ENCODE results near the gene FAM234B. TPM values are rescaled to one million over a fixed set of nuclear protein-coding genes. Genes with fewer than 3 reads are reported as not detected.

The FAM234B gene
- total RNA-seq, 2 experiments from 2014 or later = 10.0 to 10.7 TPM

DNA sequence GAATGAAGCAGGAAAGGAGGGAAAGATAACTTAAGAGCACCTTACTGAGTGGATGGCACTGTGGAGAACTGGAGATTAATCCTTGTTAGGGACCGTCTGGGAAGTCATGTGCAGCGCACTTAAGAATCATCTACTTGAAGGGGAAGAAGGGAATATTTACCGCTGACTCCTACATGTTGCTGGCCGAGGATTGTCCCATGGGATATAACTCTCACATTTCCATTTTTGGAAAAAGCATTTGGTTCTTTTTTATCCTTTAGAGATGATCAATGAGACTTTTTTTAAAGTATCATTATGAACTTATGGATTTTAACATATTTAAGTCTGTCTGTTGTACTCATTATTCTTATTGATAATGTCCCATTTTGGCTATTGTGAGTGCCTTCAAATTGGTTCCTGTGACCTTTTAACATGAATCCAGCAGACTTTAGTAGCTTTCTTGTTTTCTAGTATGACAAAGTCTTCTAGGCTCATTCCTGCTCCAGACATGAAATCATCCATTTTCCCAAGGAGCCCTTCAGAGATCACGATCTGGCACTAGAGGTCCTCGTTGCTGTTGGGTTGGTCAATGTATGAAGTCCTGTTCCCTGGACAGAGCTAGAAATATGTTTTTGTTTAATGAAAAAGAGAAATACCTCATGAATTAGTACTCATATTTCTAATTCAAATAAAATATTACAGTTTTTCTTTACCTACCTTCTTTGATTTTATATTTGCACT, 20.2 kb upstream of the FAM234B start:
- ATAC-seq = no peak
- TF ChIP-seq, protein P1, sequence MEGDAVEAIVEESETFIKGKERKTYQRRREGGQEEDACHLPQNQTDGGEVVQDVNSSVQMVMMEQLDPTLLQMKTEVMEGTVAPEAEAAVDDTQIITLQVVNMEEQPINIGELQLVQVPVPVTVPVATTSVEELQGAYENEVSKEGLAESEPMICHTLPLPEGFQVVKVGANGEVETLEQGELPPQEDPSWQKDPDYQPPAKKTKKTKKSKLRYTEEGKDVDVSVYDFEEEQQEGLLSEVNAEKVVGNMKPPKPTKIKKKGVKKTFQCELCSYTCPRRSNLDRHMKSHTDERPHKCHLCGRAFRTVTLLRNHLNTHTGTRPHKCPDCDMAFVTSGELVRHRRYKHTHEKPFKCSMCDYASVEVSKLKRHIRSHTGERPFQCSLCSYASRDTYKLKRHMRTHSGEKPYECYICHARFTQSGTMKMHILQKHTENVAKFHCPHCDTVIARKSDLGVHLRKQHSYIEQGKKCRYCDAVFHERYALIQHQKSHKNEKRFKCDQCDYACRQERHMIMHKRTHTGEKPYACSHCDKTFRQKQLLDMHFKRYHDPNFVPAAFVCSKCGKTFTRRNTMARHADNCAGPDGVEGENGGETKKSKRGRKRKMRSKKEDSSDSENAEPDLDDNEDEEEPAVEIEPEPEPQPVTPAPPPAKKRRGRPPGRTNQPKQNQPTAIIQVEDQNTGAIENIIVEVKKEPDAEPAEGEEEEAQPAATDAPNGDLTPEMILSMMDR (IDR thresholded peaks at IDR 0.05) = no peak
- H3K27me3 Mint-ChIP-seq = peaks cover 4% of the 10 kb centered on the region
- no peaks in the 10 kb centered on the region for H3K9me3 Mint-ChIP-seq
- no peak overlapping the region for H3K27ac Mint-ChIP-seq
- H3K36me3 Mint-ChIP-seq (ENCODE audit: low read depth) = no peaks in the 10 kb centered on the region
- H3K4me1 Mint-ChIP-seq (ENCODE audit: low read depth) = no peaks in the 10 kb centered on the region
- DNase-seq = no peak
- H3K4me3 Mint-ChIP-seq = no peak overlapping the region
- ChIA-PET POLR2A (interaction anchor here (0.7 kb wide), 1 partner anchor 1394 kb away, joined by 3 read pairs; no protein-coding TSS in a partner anchor), CTCF (no interaction called here)
- intact Hi-C loops (cut with micrococcal nuclease) = no loop called here

DNA sequence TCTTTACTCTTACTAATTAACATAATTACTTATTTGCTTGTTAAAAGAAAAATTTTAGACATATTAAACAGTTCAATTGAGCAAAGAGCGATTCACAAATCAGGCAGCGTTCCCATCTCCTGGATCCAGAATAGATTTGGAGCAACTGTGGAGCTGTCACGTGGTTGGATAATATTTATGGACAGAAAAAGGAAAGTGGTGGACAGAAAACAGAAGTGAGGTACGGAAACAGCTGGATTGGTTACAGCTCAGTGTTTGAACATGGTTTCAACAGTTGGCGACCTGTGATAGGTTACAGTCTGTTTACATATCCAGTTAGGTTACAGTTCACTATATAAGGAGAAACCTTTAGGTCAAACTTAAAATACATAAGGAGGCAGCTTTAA, 19.7 kb upstream of the FAM234B start:
- CTCF ChIA-PET = no interaction called here
- TF ChIP-seq, protein P1 (IDR thresholded peaks at IDR 0.05) = no peak
- no peak for DNase-seq
- no peaks in the 10 kb centered on the region for H3K4me1 Mint-ChIP-seq (ENCODE audit: low read depth)
- no peak overlapping the region for H3K27ac Mint-ChIP-seq
- ATAC-seq = no peak
- no peaks in the 10 kb centered on the region for H3K36me3 Mint-ChIP-seq (ENCODE audit: low read depth)
- no peaks in the 10 kb centered on the region for H3K9me3 Mint-ChIP-seq
- peaks cover 4% of the 10 kb centered on the region for H3K27me3 Mint-ChIP-seq
- H3K4me3 Mint-ChIP-seq = no peak overlapping the region
- POLR2A ChIA-PET = interaction anchor here (0.7 kb wide), 1 partner anchor 1394 kb away, joined by 3 read pairs; no protein-coding TSS in a partner anchor
- intact Hi-C loops (cut with micrococcal nuclease) = no loop called here

DNA sequence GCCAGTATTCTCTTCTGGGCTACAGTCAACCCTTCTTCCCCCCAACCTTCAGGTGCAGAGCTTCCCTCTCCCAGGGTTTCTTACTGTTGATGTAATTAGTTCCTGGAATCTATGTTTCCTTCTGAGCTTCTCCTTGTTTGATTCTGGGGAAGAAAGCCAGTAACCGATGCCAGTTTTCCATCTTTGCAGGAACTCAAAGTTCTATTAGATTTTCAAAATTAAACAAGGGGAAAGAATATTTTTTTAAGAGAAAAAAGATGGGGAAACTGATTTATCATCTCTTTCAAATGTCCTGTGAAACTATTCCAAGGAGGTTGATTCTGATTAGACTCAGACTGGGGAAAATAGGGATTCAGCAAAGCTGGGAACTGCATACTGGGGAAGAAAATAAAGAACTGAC, 17.9 kb upstream of the FAM234B start:
- ATAC-seq (no peak), DNase-seq (no peak)
- no peak overlapping the region for H3K4me3 Mint-ChIP-seq
- ChIA-PET CTCF (interaction anchor here (1.0 kb wide), 1 partner anchor 186 kb away, joined by 3 read pairs; no protein-coding TSS in a partner anchor), POLR2A (no interaction called here)
- H3K36me3 Mint-ChIP-seq (ENCODE audit: low read depth) = no peaks in the 10 kb centered on the region
- peaks cover 2% of the 10 kb centered on the region for H3K27me3 Mint-ChIP-seq
- no peaks in the 10 kb centered on the region for H3K9me3 Mint-ChIP-seq
- H3K27ac Mint-ChIP-seq = no peak overlapping the region
- H3K4me1 Mint-ChIP-seq (ENCODE audit: low read depth) = no peaks in the 10 kb centered on the region
- TF ChIP-seq, protein P1 (IDR thresholded peaks at IDR 0.05) = no peak
- intact Hi-C loops (cut with micrococcal nuclease) = no loop called here

DNA sequence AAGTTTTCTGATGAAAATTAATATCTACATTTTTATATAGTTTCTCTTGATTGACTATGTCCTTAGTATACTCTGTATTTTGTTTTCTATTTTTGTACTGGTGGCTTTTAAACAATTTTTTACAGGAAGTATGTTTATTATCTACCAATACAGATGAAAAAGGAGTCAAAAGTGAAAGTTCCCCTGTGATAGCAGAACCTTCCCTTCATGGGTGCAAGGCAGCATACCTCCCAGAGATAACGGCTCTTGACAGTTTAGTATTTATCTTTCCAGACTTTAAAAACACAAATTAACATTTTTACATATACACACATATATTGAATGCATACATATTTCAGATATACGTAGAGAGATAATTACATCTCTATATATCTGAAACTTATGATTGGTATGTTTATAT, 17.1 kb upstream of the FAM234B start:
- no peak for ATAC-seq
- no peak overlapping the region for H3K27ac Mint-ChIP-seq
- intact Hi-C loops (cut with micrococcal nuclease) = no loop called here
- H3K36me3 Mint-ChIP-seq (ENCODE audit: low read depth) = no peaks in the 10 kb centered on the region
- ChIA-PET POLR2A (no interaction called here), CTCF (no interaction called here)
- TF ChIP-seq, protein P1 (IDR thresholded peaks at IDR 0.05) = no peak
- H3K27me3 Mint-ChIP-seq = no peaks in the 10 kb centered on the region
- H3K9me3 Mint-ChIP-seq = no peaks in the 10 kb centered on the region
- DNase-seq = no peak
- no peaks in the 10 kb centered on the region for H3K4me1 Mint-ChIP-seq (ENCODE audit: low read depth)
- no peak overlapping the region for H3K4me3 Mint-ChIP-seq

DNA sequence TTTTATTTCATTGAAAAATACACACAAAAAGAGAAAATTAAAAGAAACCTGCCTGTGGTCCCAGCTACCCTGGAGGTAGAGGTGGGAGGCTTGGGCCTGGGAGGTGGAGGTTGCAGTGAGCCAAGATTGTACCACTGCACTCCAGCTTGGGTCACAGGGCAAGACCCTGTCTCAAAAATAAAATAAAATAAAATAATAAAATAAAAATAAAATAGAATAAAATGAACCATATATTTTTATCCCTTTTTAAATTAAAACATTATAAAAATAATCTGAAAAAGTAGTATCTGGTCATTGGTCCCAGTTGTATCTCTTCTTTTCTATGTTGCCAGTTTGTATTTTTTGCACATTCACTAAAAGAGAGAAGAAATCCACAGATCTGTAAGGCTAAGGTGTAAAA, 16.7 kb upstream of the FAM234B start:
- ATAC-seq (no peak), DNase-seq (no peak)
- POLR2A ChIA-PET = no interaction called here
- no peaks in the 10 kb centered on the region for H3K9me3 Mint-ChIP-seq
- no peak overlapping the region for H3K4me3 Mint-ChIP-seq
- CTCF ChIA-PET = interaction anchor here (1.5 kb wide), 2 partner anchors 41 to 184 kb away, joined by 3 to 6 read pairs; no protein-coding TSS in a partner anchor
- H3K36me3 Mint-ChIP-seq (ENCODE audit: low read depth) = no peaks in the 10 kb centered on the region
- no peaks in the 10 kb centered on the region for H3K27me3 Mint-ChIP-seq
- H3K27ac Mint-ChIP-seq = no peak overlapping the region
- TF ChIP-seq, protein P1 (IDR thresholded peaks at IDR 0.05) = no peak
- no peaks in the 10 kb centered on the region for H3K4me1 Mint-ChIP-seq (ENCODE audit: low read depth)
- intact Hi-C loops (cut with micrococcal nuclease) = no loop called here

All from activated CD8-positive, alpha-beta T cell treated with anti-CD3 and anti-CD28 coated beads for 36 hours (primary cell).